GM18505 (cell line): ENCODE data around the gene UBR3.
"Not testable (repeated sequence)": the region's sequence is repeated elsewhere in the genome, so short reads cannot be mapped to it uniquely, and the experiment has no call there.

ENCODE experiments used
- ATAC-seq: cut with Tn5 transposase; IDR thresholded peaks from one replicate; pipeline ENCODE4 v1.9.1; 2021; ENCODE audit not compliant: unreplicated experiment
- POLR2A ChIP-seq: IDR thresholded peaks from 4 replicates; pipeline ENCODE4 v1.6.1; 2011; ENCODE audit warnings: borderline replicate concordance; ENCODE audit not compliant: insufficient read depth, insufficient read length; ENCODE audit errors: extremely low read depth

Gene UBR3

DNA sequence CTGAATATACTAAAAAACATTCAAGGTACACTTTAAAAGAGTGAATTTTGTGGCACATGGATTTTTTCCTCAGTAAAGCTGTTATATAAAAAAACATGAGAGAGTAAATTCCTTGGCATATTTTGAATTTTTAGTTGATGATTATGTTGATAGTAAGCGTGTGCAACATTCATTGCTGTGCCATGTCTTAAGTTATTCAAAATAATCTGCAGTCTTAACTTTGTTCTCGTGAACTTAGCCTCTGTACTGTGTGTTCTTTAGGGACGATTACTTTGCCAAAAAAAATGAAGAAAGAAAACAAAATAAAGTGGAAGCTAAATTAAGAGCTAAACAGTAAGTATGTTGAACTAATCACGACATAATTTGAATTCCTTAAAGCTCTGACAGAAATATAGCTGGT, 19.0 kb upstream of the UBR3 start:
- no peak for TF ChIP-seq POLR2A

GRCh38 chr2:169815849-169816248, 11.4 kb upstream of the UBR3 start:
- ATAC-seq: no peak

More for the DNA sequence above, 19.0 kb upstream of the UBR3 start:
- ATAC-seq: no peak

GRCh38 chr2:169816961-169817360, 10.3 kb upstream of the UBR3 start:
- not testable (repeated sequence) for ATAC-seq

More at GRCh38 chr2:169815849-169816248, 11.4 kb upstream of the UBR3 start:
- no peak for TF ChIP-seq POLR2A

DNA sequence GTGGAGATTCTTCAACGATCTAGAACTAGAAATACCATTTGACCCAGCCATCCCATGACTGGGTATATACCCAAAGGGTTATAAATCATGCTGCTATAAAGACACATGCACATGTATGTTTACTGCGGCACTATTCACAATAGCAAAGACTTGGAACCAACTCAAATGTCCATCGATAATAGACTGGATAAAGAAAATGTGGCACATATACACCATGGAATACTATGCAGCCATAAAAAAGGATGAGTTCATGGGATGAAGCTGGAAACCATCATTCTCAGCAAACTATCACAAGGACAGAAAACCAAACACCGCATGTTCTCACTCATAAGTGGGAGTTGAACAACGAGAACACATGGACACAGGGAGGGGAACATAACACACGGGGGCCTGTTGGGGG, 9.9 kb upstream of the UBR3 start:
- not testable (repeated sequence) for ATAC-seq

GRCh38 chr2:169818241-169818640, 9.0 kb upstream of the UBR3 start:
- no peak for ATAC-seq
- TF ChIP-seq POLR2A: no peak

GRCh38 chr2:169819106-169819505, 8.1 kb upstream of the UBR3 start:
- ATAC-seq: no peak
- TF ChIP-seq POLR2A: no peak

GRCh38 chr2:169820101-169820500, 7.2 kb upstream of the UBR3 start:
- not testable (repeated sequence) for ATAC-seq

- no peak for TF ChIP-seq POLR2A
- ATAC-seq: no peak
These were observed 5.2 kb upstream of the UBR3 start for GRCh38 chr2:169822036-169822435.

DNA sequence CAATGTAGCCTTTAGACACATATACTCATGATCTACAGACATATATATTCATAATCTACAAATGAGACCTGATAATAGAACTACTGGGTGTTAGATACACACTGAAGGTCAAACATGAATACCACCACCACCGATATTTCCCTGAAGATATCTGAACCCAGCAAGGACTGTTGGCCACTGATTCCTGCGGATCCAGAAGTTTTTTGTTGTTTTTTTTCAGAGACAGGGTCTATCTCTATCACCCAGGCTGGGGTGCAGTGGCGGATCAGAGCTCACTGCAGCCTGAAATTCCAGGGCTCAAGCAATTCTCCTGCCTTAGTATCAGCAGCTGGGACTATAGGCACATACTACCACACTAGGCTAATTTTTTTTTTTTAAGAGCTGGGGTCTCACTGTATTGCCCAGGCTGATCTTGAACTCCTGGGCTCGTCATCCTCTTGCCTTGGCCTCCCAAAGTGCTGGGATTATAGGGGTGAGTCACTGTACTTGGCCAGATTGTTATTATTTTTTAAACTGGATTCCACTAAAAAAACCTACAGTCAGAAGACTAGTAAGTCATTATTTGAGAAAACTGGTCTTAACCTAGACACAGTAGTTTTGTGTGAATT, 4.4 kb upstream of the UBR3 start:
- no peak for ATAC-seq
- TF ChIP-seq POLR2A: no peak

GRCh38 chr2:169823996-169824372, 3.3 kb upstream of the UBR3 start:
- no peak for TF ChIP-seq POLR2A
- no peak for ATAC-seq

GRCh38 chr2:169824373-169825333, 2.6 kb upstream of the UBR3 start, which contains the start of gene METTL5:
Gene METTL5, minus strand, starts transcription at chr2:169824905. Its CDS starts 308 bp downstream, at chr2:169824597.
- ATAC-seq: peak; percentile 64
- TF ChIP-seq POLR2A: peak; percentile 92

- no peak for TF ChIP-seq POLR2A
- no peak for ATAC-seq
These were observed 1.0 kb downstream of the UBR3 start for GRCh38 chr2:169828141-169828811.

- ATAC-seq: no peak
- TF ChIP-seq POLR2A: no peak
These were observed 7.1 kb downstream of the UBR3 start for GRCh38 chr2:169834401-169834800.
